HG03025 (cell line): Measurements from ENCODE around the gene SEMA3C.

Experiments used
- ATAC-seq: cut with Tn5 transposase; IDR thresholded peaks from one replicate; pipeline ENCODE4 v1.9.1; 2021; ENCODE audit warnings: mild to moderate bottlenecking, moderate library complexity; ENCODE audit not compliant: unreplicated experiment, low FRiP score

Gene SEMA3C

DNA sequence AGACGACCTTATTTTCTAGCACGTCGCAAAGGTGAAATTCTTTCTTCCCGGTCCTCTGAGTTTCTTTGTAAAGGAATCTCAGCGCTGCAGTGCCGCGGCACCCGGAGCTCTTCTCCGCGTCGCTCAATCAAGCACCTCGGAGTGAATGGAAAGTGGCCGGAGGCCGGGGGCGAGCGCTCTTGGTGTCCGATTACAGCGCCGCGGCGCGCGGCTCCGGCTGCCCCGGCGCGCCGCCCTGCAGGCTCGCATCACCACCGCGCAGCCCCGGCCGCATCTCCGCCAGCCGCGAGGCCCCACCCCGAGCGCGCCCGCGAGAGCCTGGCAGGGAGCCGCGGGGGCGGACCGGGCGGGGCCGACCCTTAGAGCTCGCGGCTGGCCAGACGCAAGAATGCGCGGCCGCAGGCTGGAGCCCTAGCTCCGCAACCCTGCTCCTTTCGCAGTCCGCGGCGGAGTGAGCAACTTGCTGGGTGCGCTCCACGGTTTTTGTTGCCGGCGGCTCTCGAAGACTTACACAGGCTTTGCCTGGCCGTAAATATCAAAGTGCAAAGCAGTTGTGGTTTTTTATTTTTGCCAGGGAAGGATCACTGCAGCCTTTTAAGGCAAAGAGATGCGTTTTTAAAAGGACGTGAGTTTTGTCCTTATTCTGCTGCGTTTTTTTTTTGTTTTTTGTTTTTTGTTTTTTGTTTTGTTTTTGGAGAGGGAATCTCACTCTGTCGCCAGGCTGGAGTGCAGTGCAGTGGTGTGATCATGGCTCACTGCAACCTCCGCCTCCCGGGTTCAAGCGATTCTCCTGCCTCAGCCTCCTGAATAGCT is at the start of gene SEMA3C:
SEMA3C (minus strand) TSS at position 143 of the 813 bp plus-strand sequence. CDS start 2,270 bp downstream, outside the sequence.
- peak; percentile 82 for ATAC-seq

DNA sequence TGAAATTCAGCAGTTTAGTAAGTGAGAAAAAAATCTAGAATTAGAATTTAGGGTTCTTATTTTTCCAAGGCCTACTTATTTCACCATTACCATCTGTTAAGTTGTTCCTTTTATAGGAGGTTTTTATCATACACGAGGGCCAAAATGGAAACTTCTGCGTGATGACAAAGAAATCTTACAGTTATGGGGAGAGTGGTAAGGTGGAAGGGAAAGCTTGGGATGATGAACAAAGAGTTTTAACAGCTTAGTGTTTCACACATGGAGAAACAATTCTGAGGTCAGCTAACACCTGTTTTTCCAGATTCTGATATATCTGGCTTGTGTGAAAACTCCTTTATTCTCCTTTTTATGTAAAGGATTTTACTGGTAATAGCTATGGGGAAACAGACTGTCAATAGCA is 49.8 kb upstream of the SEMA3C start:
- ATAC-seq, result no peak

DNA sequence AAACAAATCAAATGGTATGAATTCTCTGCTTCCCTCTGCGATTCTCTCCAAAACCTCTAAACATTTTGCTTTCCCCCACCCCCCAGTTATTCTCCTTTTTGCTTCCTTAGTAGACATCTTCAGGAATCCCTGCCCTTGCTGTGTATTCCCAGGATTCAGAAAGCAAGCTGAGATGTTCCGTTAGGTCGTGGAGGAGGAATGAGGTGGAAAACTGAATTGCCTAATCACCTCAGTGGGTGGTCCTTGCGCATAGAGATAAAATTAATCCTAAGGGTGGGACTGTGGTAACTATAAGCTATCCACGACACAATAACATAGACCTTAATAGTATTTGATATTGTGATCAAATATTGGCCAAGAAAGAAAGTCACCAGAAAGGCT is 49.1 kb upstream of the SEMA3C start:
- ATAC-seq, result no peak

DNA sequence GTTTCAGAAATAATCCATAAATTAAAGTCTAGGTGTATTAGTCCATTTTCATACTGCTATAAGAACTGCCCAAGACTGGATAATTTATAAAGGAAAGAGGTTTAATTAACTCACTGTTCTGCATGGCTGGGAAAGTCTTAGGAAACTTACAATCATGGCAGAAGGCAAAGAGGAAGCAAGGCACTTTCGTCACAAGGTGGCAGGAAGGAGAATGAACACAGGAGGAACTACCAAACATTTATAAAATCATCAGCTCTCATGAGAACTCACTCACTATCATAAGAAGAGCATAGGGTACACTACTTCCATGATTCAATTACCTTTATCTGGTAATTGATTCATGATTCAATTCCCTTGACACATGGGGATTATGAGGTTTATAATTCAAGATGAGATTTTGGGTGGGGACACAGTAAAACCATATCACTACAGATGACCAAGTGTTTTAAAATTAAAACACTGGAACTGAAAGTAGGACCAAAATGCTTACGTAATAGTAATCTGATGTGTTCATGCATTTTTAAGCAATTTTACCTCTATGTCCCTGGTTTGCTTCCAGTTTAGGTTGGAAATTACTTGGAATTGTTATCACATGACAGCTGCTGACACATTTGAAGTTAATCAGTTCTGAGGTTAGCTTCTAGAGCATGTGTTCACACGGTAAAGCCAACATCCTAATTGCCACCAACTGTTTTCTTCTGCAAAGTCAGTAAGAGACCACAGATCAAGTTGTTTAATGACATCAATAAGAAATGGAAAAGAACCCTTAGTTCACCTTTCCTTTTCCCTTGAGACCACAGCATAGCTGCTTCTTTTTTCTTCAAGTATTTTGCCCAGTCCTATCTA is 48.4 kb upstream of the SEMA3C start:
- no peak for ATAC-seq

DNA sequence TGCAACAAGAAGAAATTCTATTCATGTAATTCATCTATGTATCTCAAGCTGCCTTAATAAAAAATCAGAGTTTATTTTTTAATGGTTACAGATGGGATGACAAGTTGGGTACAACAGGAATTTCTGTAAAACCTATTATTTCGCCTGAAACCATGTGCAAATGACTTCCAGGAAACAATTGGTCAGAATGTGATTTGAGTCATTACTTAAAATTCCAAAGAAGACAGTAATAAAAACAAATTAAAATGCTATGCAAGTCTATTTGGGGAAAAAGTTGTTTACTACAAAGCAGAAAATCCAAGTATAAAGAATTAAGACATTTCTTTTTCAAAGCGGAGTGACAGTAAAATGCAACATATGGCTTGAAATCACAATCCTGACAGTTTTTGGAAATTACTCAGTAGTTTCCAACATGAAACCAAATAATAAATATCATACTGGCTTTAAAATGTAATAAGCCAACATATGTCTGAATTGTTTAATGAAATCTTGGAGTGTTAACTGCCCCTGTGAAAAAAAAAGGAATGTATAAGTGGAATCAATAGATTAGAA is 41.5 kb upstream of the SEMA3C start:
- no peak for ATAC-seq

DNA sequence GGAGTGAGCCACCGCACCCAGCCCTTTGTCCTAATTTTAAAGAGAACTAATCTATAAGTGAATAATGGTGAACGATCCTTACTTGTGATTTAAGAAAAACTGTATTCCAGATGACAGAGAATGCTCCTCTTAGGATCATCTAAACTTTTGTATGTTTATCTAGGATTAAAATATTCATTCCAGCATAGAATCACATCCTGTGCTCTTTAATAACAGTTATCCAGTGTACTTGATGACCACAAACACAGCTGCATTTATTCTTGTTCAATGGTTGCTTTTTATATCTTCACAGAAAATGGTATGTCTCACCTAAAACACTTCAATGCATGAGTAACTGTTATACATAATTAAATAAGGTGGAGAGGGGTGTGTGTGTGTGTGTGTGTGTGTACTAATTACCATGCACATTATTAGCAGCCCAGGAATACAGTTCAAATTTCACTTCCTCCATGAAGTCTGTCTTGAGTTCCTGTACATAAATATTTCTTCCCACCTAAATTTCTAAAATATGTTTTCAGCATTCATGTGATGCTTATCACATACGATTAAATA is 38.5 kb upstream of the SEMA3C start:
- no peak for ATAC-seq

DNA sequence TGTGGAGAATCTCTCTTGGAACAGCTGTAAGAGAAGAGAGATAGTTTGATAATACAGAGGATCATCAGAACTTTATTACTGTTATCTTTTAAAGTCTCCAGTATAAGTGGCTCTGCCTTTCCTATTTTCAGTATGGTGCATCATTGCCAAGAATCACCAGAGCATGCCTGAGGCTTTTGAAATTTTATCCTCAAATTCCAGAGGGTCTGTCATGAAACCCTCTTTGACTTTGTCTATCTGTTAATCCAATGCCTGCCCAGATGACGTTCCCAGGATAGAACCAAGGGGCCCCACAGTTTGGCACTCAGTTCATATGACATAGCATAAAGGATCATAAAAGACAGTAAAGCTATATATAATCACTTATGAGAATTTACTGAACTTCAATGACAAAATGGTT is 35.3 kb upstream of the SEMA3C start:
- no peak for ATAC-seq

DNA sequence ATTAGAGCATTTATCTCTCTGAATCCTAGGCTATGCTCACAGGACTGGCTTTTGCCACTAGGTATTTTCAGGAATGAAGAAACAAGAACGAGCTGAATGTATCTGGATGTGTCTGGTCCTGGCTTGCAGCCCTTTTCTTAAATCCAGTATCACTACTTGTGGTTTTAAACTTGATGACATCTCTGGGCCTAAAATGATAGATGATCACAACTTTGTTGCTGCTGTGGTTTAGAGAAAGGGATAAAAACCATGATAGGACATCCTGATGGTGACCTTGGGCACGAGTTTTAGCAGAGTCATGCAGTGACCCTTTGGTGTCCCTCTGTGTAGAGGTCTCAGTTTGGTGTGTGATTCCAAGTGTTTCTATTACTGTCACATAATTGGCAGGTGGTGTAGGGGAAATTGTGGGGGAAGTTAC is 31.7 kb upstream of the SEMA3C start:
- no peak for ATAC-seq

DNA sequence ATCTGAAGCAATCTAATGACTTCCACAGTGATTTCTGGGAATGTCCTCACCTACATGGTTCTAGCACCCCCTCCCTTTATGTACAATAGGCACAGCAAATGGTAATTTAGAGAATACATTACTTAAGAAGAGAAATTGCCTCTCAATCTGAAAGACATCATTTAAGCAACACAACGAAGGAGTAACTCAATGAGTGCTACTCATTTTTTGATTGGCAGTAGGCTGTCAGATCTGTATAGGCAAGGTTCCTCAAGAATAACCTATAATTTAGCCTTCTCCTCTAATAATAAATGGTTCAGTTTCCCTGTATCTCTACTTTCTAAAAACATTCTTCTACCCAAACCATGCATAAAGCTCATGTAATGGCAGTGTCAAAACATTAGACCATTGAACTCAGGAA is 30.6 kb upstream of the SEMA3C start:
- ATAC-seq, result no peak

DNA sequence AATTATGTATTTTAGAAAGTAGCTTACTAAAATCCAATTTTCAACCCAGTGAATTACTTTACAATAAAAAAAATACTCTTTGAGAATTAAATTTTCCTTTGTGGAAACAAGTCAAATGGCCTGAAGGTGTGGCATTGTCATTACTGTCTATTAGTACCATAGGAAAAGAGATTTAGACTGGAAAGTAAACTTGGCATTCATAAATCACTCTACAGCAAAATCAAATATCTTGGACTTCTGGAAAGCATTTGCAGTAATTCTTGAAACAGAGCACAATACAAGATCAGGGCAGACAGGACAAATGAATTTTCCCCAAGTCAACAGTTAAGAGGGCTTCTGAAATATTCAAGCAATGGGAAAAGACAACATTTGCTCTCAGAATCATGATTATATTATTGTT is 28.0 kb upstream of the SEMA3C start:
- ATAC-seq, result no peak

DNA sequence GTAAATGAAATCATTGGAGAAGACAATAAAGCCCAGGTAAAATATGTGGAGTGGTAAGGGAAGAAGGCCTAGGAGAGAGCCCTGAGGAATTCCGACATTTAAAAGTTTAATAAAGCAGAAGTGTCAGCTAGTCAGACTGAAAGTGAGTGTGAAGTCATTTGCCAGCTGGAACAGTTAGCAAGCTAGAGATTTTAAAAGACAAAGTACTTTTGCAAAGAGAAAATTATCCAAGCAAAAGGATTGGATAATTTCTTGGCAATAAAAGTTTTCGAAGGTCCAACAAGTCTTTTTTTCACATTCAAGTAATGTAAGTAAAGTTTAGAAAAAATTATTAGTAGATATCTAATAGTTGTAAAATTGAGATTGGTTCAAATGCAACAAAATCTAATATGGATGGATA is 27.1 kb upstream of the SEMA3C start:
- no peak for ATAC-seq

DNA sequence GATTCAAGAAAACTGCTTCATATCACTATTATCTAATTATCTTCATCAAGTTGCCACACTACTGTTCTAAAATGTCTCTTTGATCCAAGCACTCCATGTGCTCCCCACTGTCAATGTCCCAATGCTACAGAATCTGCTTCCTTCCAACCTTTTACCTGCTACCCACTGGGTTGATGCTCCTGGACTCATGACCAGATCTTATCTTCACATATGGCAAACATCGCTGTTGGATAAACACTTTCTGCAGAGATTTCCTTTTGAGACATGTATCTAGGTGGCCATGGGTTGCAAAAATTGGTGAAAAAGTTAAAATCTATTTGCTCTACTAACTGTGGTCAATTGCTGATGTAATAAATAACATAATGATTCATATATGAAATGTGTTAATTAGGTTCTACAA is 24.5 kb upstream of the SEMA3C start:
- no peak for ATAC-seq

DNA sequence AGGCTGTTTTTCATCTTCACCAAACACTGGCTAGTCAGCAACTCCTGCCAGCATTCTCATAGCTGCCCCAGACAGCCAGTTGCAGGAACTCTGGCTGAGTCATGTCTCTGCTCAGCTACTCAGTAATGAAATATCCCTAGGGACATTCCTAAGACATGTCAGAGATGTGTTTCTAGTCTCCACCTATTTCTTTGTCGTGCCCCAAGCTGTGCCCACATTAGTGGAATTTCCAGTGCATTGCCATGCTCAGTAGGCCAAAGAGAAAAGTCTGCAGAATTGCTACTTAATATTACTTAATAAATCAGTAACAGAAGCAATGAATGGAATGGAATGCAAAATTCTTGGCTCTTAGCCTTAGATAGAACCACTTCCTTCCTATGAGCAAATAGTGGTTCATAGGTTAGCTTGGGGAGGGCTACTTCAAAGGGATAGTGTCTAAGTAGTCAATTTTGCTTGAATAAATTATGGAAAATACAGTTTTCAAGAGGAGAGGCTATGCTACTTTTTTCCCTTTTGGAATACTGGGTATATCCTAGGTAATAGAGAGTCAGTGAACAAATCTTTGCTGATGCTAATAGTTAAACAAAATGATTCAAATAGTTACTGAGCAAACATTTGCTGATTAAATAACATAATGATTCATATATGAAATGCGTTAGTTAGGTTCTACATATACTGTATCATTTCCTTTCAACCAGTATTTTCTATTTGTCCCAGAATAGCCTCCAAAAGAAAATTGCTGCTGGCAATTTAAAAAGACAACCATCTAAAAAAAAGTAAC is 23.6 kb upstream of the SEMA3C start:
- ATAC-seq, result no peak

DNA sequence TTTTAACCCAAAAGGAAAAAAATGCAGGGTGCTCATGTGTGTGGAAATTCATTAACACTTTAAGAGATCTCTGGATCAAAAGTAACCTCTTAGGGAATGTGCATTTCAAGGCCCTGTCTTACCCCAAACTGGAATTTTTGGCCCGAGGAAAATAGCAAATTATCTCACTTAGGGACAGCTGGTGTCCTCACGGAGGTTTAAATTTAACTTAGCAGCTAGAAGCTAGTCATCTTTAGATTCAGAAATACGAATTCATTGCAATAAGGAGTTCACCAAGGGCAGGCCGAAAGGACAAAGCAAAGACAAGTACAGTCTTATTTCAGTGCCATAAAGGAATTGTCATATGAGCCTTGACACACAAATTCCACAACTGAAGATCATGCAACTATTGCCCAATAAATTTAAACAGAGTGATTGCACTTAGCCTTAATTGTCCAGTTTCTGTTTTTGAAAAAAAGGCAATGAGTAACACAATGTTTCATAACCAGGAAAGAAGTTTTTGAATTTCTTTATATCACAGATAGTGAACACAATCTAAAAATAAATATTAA is 22.4 kb upstream of the SEMA3C start:
- no peak for ATAC-seq

DNA sequence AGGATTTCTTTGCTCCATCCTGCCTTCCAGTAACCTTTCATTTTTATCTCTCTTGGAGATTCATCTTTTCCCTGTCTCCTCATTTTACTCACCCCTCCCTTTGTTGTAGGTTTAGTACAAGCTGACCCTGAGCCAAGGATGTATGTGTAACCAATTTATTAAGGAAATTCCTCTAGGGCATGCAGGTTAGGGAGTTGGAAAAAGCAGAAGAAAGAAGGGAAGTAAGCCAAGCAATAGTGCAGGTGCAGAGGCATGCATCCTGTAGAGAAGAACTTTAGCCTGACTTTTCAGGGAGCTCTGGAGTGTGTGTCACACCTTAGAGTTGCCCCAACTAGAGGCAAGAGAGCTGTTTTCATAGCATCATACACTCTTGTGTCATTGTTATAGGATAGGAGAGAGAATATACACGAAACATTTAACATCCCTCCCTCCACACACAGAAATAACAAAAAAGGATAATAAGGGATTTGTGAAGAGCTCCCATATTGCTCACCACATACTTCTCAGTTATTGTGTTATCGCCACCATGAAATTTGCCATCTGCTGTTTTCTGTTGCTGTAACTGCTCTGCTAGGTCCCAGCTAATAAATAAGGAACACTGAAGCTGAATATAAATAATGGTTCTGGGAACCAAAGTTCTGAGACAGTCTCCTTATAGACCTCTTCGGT is 21.8 kb upstream of the SEMA3C start:
- ATAC-seq, result no peak

DNA sequence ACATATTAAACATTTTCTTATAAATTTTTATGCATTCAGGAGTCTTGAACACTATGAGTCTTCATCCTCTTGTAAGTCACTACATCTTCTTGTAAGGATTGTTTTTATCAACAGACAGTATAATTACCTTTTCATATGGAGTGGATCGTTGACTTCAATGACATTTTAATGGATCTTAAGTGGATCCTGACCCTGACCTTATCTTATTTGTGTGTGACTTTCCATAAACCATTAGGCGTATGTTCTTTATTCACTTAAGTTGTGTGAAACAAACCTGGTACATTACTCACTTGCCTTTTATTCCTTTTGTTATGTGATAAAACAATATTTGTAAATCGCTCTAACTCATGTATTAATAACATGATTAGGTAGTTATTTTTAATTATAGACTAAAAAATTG is 18.5 kb upstream of the SEMA3C start:
- ATAC-seq, result no peak

DNA sequence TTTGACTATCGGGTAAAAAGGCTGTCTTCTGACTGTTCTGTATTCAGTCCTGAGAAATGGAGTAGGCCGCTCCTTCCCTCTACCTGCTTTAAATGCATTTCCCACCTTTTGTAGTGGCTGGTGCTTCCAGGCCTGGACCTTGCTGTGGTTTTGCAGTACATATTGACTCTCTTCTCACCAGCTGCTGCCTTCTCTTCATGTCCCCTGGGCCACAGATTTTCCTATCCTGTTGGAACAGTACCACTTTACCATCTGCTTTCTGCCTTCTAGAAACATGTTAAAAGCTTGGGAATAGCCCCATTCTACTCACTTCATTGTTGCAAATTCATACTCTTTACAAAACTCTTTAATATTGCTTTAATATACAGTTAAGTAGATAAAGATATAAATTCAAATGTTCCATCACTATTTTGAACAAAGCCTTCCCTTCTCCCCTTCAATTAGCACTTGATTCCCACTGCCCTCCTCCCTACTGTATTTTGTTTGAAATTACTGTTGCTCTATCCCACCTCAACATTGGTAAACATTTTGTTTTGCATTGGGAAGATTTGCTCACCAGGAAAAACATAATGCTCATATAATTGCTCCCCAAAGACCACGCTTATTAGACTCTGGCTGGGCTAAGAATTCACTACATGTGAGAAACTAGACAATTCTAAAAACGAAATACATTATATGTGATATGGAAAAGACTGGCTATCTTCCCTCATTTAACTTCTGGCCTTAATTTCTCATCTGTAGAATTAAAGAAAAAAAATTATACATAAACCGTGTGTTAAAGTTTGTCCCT is 17.3 kb upstream of the SEMA3C start:
- no peak for ATAC-seq

DNA sequence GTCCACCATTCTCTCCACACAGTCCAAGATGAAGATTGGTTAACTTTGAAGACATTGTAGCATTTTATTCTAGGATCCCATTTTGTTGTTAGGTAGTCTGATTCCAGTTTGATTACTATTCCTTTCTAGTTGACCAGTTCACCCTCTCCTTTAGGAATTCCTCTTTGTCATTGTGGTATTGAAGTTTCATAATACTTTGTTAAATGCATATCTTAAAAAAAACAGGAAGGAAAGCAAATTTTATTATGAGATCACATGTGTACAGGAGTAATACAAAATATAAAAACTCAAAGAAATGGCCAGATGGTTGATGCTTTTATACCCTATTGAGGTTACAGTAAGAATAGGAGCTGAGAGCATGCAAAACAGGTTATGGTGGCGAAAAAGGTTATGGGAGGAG is 15.5 kb upstream of the SEMA3C start:
- no peak for ATAC-seq

DNA sequence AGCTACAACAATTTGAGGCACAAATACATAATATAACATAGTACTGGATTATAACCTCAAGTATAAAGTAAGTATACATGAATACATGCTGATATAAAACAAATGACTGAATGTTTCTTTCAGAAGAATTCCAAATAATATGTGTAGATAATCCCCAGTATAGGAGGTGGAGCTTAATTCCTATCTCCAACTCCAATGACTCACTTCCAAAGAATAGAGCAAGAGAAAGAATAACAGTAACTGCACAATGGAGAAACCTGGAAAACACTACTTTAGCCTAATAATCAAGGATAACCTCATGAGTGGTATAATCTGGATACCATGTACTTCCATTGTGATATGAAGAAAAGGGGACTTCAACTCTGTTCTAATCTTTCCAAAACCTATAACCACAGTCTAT is 13.7 kb upstream of the SEMA3C start:
- ATAC-seq, result no peak
